Measurements from ENCODE around the gene ZNF829. TPM values are rescaled to one million over a fixed set of nuclear protein-coding genes. Genes with fewer than 3 reads are reported as not detected.

Gene ZNF829
- total RNA-seq (2014; rRNA removed; shearing (Covaris generic)) = 2.1 and 3.0 TPM in 2 replicates

DNA sequence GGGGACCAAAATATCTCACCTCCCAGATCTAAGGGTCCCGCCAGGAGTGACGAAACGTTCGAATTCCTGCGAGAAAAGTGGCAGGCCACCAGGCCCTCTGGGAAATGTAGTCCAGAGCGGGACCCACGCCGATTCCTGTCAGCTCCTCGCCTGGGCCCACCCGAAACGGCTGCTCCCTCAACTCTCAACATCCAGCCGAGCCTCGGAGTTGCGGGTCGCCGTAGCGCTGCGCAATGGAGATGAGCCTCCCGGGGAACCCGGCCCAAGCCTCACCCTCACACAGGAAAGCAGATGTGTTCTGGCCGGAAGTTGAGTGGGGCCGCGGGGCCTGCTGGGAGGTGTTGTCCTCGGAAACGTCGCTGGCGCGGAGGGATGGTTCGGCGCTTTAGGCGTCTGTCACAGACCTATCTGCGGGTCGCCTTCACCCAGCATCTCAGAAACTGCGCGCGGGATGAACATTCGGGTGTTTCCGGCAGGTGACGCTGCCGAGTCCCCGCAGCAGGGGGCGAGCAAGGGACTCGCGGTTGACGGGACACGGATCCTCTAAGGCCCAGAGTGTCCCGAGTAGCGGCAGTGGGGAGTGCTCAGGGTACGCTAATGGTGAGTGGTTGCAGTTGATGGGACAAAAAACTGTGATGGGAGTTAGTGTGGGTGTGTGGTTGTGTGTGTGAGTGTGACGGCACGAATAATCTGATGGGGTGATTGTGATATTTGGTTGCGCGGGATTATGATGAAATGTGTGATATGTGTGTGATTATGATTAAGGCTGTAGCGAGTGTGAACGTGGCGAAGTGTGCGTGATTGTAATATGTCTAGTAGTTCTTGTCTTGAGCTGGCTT lies at the start of gene ZNF829, which contains the start of gene ZNF568:
ZNF829 (minus strand) TSS at position 300 of the 839 bp plus-strand sequence. CDS start 1,124 bp downstream, outside the sequence.
ZNF568 (plus strand) TSS at position 341 of the 839 bp plus-strand sequence. CDS start 6,439 bp downstream, outside the sequence.
- peak; percentile 87 for DNase-seq (ENCODE audit: low read depth)

DNA sequence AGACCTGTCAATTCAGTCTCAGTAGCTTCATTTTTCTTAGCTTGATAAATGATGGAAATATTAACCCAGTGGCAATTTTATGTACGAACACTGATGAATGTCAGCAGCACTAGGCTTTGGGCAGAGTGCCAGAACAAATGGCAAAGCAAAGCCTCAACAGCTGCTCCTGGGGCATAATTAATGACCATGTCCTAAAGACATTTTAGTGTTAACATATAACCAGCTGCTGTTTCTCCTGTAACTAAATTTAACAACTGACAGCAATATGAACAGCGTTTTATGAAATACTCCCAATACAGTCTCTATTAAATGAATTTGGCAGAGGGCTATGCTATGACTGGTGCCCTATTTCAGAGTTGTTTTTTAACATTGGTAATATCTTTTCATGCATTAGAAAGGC lies 47.2 kb upstream of the ZNF829 start:
- DNase-seq (ENCODE audit: low read depth) = peak; percentile 7

DNA sequence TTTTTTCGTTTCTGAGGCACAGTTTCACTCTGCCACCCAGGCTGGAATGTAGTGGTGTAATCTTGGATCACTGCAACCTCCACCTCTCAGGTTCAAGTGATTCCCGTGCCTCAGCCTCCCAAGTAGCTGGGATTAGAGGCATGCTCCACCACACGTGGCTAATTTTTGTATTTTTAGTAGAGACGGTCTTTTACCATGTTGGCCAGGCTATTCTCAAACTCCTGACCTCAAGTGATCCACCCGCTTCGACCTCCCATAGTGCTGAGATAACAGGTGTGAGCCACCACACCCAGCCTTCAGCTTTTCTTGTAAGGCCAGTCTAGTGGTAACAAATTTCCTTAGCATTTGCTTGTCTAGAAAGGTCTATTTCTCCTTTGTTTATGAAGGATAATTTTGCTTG lies 46.3 kb upstream of the ZNF829 start:
- no peak for DNase-seq (ENCODE audit: low read depth)

DNA sequence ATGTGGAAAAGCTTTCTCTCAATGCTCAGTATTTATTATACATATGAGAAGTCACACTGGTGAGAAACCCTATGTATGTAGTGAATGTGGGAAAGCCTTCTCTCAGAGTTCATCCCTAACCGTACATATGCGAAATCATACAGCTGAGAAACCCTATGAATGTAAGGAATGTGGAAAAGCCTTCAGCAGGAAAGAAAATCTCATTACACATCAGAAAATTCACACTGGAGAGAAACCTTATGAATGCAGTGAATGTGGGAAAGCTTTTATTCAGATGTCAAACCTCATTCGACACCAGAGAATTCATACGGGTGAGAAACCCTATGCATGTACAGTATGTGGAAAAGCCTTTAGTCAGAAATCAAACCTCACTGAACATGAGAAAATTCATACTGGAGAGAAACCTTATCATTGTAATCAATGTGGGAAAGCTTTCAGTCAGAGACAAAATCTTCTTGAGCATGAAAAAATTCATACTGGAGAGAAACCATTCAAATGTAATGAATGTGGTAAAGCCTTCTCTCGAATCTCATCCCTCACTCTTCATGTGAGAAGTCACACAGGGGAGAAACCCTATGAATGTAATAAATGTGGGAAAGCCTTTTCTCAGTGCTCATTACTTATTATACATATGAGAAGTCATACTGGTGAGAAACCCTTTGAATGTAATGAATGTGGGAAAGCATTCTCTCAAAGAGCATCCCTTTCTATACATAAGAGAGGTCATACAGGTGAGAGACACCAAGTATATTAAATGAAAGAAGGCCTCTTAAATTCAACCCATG lies 34.4 kb upstream of the ZNF829 start:
- DNase-seq (ENCODE audit: low read depth) = no peak

DNA sequence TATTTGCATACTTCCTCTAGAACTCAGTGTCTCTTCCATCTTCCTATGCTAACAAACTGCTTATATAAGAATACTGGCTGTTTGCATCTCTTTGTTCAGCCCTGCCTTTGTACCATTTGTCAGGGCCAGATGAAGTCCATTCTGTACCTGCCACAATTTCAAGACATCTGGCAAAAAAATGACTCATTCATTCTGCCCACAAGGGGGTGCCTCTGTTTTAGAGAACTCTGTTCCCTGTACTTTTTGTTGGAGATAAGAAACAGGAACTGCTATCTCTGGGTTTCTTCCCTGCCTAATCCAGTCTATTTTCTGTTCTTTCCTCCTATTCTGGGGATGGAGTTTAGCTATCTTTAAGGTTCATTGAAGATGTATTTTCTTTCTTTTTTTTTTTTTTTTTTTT lies 23.1 kb upstream of the ZNF829 start:
- DNase-seq (ENCODE audit: low read depth) = no peak

DNA sequence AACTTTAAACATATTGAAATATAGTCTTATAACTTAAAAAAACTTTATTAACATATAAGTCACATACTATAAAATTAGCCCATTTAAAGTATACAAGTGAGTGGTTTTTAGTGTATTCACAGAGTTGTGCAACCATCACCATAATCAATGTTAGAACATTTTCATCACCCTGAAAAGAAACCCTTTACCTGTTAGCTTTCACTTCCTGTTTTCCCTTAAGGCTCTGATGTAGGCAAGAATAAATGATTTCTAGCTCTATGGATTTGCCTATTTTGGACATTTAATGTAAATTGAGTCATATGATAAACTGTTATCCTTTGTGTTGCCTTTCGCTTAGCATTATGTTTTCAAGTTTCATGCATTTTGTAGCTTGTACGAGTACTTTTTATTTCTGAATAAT lies 15.6 kb upstream of the ZNF829 start:
- DNase-seq (ENCODE audit: low read depth) = no peak

DNA sequence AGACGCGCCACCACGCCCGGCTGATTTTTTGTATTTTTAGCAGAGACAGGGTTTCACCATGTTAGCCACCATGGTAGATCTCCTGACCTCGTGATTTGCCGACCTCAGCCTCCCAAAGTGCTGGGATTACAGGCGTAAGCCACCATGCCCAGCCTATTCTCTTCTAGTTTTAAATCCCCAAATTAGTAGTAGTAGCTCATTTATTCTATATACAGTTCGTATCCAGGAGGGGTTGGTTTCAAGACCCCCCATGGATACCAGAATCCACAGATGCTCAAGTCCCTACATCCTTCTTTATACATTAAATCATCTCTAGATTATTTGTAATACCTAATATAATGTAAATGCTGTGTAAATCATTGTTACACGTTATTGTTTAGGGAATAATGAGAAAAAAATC lies 2.0 kb upstream of the ZNF829 start:
- no peak for DNase-seq (ENCODE audit: low read depth)

DNA sequence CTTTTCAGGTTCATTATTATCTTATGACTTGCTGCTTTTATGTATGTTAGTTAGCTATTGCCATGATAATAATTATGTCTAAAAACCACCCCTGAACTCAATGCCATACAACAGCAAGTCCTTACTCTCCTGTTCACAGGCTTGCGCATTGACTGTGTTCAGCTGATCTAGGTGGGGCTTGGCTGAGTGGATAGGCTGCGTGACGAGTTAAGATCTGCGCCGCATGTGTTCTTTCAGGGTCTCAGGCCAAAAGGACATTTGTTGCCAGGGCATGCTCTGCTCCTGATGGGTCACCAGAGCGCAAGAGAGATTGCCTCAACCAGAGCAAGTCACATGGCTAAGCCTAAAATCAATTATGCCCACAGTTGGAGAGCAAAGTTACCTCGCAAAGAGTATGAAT lies 900 bp upstream of the ZNF829 start:
- DNase-seq (ENCODE audit: low read depth) = no peak

DNA sequence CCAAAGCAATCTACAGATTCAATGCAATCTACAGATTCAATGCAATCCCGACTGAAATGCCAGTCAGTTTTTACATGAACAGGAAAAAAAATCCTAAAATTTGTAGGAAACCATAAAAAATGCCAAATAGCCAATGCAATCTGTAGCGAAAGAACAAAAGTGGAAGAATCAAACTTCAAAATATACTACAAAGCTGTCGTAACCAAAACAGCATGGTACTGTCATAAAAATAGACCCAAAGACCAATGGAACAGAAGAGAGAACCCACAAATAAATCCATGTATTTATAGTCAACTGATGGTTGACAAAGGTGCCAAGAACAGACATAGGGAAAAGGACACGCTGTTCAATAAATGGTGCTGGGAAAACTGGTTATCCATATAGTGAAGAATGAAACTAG lies 17.7 kb downstream of the ZNF829 start:
- DNase-seq (ENCODE audit: low read depth) = no peak

DNA sequence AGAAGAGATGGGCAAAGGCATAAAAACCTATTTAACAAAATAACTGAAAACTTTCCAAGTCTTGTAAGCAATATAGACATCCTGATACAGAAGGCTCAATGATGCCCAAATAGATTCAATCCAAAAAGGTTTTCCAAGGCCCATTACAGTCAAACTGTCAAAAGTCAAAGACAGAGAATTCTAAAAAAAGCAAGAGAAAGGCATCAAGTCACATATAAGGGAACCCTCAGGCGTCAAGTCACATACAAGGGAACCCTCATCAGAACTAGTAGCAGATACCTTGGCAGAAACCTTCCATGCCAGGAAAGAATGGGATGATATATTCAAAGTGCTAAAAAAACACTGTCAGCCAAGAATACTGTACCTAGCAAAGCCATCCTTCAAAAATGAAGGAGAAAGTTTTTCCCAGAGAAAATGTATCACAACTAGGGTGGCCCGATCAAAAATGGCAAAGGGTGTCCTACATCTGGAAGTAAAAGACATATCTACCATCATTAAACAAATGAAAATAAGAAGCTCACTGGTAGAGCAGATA lies 21.2 kb downstream of the ZNF829 start:
- no peak for DNase-seq (ENCODE audit: low read depth)

DNA sequence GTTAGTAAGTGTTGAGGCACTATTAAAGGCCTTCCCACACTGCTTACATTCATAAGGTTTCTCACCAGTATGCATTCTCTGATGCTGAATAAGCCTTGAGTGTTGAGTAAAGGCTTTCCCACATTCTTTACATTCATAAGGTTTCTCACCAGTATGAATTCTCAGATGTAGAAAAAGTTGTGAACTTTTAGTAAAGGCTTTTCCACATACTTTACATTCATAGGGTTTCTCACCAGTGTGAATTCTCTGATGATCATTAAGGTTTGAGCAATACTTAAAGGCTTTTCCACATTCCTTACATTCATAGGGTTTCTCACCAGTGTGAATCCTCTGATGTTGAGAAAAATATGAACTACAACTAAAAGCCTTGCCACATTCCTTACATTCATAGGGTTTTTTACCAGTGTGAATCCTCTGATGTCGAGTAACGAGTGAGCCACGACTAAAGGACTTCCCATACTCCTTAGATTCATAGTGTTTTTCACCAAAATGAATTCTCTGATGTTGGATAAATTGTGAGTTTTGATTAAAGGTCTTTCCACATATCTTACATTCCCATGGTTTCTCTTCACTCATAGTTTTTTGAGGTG lies 24.2 kb downstream of the ZNF829 start:
- no peak for DNase-seq (ENCODE audit: low read depth)

DNA sequence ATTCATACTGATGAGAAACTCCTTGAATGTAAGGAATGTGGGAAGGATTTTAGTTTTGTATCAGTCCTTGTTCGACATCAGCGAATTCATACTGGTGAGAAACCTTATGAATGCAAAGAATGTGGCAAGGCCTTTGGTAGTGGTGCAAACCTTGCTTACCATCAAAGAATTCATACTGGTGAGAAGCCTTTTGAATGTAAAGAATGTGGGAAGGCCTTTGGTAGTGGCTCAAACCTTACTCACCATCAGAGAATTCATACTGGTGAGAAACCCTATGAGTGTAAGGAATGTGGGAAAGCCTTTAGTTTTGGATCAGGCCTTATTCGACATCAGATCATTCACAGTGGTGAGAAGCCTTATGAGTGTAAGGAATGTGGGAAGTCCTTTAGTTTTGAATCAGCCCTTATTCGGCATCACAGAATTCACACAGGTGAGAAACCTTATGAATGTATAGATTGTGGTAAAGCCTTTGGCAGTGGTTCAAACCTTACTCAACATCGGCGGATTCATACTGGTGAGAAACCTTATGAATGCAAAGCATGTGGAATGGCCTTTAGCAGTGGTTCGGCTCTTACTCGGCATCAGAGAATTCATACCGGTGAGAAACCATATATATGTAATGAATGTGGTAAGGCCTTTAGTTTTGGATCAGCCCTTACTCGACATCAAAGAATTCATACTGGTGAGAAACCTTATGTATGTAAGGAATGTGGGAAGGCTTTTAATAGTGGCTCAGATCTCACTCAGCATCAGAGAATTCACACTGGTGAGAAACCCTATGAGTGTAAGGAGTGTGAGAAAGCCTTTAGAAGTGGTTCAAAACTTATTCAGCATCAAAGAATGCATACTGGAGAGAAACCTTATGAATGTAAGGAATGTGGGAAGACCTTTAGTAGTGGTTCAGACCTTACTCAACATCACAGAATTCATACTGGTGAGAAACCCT lies 38.8 kb downstream of the ZNF829 start:
- no peak for DNase-seq (ENCODE audit: low read depth)

DNA sequence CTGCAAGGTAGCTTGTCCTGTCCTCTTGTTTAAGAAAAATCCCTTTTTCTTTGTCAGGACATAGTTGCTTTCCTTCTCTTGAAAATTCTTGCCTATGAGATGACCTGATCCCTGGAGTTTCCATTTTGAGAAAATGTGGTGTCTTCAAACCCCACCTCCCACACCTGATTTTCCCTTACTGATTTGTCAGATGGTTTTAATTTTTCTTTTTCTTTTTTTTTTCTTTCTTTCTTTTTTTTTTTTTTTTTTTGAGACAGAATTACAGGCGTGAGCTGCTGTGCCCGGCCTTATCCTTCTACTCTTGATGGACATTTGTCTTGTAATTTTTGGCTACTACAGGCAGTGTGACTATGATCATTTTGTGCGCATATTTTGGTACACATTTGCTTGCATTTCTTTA lies 64.2 kb downstream of the ZNF829 start:
- DNase-seq (ENCODE audit: low read depth) = no peak

DNA sequence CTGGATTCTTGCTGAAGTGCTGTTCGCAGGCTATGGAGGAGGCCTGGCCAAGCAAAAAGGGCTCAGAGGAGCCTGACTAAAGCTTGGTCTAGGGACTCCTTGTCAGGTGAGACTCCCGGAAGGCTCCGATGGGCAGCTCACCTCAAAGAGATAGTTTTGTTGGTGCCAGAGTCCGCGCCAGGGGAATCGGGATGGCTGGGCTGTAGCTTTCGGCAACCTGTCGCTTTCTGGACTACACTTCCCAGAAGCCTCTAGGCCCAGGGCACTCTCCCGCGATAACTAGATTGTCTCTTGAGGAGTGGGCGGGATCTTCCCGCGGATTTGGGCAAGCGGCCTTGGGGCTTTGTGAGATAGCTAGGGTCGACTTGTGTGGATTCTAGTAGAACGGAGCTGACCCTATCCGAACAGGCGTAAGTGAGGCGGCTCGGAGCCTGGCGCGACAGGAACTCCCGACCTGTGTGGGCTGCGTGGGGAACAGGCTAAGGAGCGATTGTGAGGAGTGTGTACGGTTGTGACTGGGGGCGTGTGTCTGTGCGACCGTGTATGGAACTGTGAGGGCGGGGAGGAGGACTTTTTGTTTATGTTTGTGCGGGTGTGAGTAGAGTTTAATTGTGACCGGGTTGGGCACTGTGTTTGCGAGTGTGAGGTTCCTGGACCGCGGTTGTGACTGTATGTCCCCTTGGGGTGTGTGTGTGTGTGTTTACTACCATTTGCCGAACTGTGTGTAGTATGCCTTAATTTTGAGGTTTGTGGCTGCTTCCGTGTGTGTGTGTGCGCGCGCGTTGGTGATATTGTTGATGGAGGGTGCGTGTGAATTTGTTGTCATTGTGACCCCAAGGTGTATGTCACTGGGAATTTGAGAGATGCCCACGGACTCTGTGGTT lies 65.3 kb downstream of the ZNF829 start, which contains the start of gene ZNF345:
ZNF345 (plus strand) TSS at position 318 of the 884 bp plus-strand sequence. CDS start 25,955 bp downstream, outside the sequence.
- peak; percentile 96 for DNase-seq (ENCODE audit: low read depth)

DNA sequence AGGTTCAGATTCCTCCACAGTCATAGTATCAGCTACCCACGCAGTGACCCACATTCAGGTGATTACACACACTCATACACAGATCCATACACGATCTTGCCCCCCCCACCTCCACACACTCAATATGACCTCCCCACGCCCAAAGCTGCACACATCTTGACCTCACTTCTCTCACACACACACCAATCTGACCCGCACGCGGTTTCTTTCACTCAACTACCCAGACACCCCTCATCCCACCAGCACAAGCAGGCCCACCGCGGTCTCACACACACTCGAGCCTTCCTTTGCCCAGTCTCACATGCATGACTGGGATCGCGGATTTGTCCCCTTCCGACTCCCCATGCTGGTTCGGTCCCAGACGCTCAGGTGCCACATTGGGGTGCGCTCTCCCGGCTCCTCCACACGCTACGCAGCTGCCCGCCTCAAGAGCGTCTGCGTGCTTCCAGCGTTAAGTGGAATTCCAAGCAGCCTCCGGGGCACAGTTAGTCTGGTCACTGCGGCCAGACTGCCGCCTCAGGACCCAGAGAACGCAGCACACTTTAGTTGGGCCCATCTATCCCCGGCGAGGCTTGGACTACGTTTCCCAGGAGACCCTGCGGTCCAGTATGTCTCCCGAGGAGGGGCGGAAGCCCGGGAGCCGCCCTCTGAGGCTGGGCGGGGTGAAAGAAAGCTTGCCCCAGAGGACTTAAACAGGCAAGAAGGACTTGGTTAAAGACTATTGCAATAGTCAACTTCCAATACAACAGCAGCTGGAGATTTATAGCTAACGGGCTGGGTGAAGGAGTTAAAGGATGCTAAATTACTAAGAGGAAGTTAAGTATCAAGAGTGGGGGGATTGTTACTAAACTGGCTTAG lies 66.2 kb downstream of the ZNF829 start:
- peak; percentile 92 for DNase-seq (ENCODE audit: low read depth)

DNA sequence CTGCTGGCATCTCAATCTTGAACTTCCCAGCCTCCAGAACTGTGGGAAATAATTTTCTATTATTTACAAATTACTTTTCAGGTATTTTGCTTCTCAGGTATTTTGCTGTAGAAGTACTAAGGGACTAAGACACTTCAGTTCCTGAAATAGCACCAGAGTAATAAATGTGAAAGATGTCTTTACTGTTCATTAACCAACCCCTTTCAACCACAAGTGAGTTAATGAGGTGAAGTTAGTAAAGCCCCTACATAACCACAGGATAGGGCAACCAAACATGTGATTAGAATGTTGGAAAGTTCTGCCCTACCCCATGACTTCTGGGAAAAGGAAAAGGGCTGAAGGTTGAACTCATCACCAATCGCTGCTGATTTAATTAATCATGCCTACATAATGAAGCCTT lies 68.1 kb downstream of the ZNF829 start:
- DNase-seq (ENCODE audit: low read depth) = no peak

DNA sequence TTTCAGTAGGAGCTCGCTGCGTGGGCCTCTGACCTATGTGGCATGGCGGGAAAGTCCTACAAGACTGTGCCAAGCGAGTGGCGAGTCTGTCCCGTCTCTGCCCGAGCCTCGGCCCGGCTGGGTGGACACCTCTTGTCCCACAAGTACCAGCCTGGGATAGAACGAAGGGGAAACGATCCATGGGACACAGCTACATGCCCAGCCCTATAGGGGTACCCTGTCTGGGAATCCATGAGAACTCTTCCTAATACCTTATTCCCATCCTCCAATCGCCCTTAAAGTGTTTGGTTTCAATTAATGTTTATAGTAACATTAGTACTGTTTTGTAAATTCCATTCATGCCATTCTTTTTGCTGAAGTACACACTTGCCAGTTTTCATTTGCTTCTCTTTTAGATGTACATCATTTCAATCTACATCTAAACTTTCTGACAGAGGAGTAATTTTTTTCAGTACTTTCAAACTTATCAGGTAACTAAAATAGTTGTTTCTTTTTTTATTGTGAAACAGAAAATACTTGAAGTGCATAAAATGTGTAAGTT lies 77.2 kb downstream of the ZNF829 start:
- no peak for DNase-seq (ENCODE audit: low read depth)
